Measurements from ENCODE around the gene TMCO2.
"Not testable (repeated sequence)": the region's sequence is repeated elsewhere in the genome, so short reads cannot be mapped to it uniquely, and the experiment has no call there.

The TMCO2 gene

GRCh38 chr1:40247655-40248054, at the start of gene TMCO2:
TMCO2 (plus strand) TSS chr1:40247937; CDS start chr1:40247994, 57 bp downstream.
- DNase-seq (ENCODE audit: low read depth in 2 of 2): no peak

GRCh38 chr1:40199126-40199525, 48.6 kb upstream of the TMCO2 start:
- no peak for DNase-seq (ENCODE audit: low read depth in 2 of 2)

GRCh38 chr1:40204856-40205255, 42.9 kb upstream of the TMCO2 start:
- DNase-seq (ENCODE audit: low read depth in 2 of 2): no peak

- no peak for DNase-seq (ENCODE audit: low read depth in 2 of 2)
Measured at GRCh38 chr1:40210511-40211204, 37.1 kb upstream of the TMCO2 start.

- no peak for DNase-seq (ENCODE audit: low read depth in 2 of 2)
Measured at GRCh38 chr1:40218333-40218732, 29.4 kb upstream of the TMCO2 start.

GRCh38 chr1:40221471-40221905, 26.2 kb upstream of the TMCO2 start:
- not testable (repeated sequence) for DNase-seq (ENCODE audit: low read depth in 2 of 2)

GRCh38 chr1:40221977-40222772, 25.6 kb upstream of the TMCO2 start:
- DNase-seq (ENCODE audit: low read depth in 2 of 2): no peak

- no peak for DNase-seq (ENCODE audit: low read depth in 2 of 2)
Measured at GRCh38 chr1:40224040-40224439, 23.7 kb upstream of the TMCO2 start.

GRCh38 chr1:40226192-40226591, 21.5 kb upstream of the TMCO2 start:
- no peak for DNase-seq (ENCODE audit: low read depth in 2 of 2)

- DNase-seq (ENCODE audit: low read depth in 2 of 2): peak in 1 of 2 donors; percentile 17
Measured at GRCh38 chr1:40232444-40232843, 15.3 kb upstream of the TMCO2 start.

- no peak for DNase-seq (ENCODE audit: low read depth in 2 of 2)
Measured at GRCh38 chr1:40239626-40240025, 8.1 kb upstream of the TMCO2 start.

- DNase-seq (ENCODE audit: low read depth in 2 of 2): no peak
Measured at GRCh38 chr1:40240390-40240789, 7.3 kb upstream of the TMCO2 start.

- no peak for DNase-seq (ENCODE audit: low read depth in 2 of 2)
Measured at GRCh38 chr1:40241362-40241761, 6.4 kb upstream of the TMCO2 start.

- no peak for DNase-seq (ENCODE audit: low read depth in 2 of 2)
Measured at GRCh38 chr1:40243351-40243750, 4.4 kb upstream of the TMCO2 start.

- no peak for DNase-seq (ENCODE audit: low read depth in 2 of 2)
Measured at GRCh38 chr1:40244138-40244744, 3.5 kb upstream of the TMCO2 start.

- DNase-seq (ENCODE audit: low read depth in 2 of 2): no peak
Measured at GRCh38 chr1:40245686-40246085, 2.1 kb upstream of the TMCO2 start.

GRCh38 chr1:40248412-40248811, 675 bp downstream of the TMCO2 start:
- DNase-seq (ENCODE audit: low read depth in 2 of 2): no peak

- DNase-seq (ENCODE audit: low read depth in 2 of 2): no peak
Measured at GRCh38 chr1:40251456-40251855, 3.7 kb downstream of the TMCO2 start.

GRCh38 chr1:40252601-40253000, 4.9 kb downstream of the TMCO2 start:
- no peak for DNase-seq (ENCODE audit: low read depth in 2 of 2)

GRCh38 chr1:40255231-40255630, 7.5 kb downstream of the TMCO2 start:
- DNase-seq (ENCODE audit: low read depth in 2 of 2): no peak

GRCh38 chr1:40256401-40257084, 8.8 kb downstream of the TMCO2 start:
- no peak for DNase-seq (ENCODE audit: low read depth in 2 of 2)

GRCh38 chr1:40257313-40257687, 9.6 kb downstream of the TMCO2 start:
- no peak for DNase-seq (ENCODE audit: low read depth in 2 of 2)
